Spleen (tissue), 7 donors: Measurements from ENCODE around the gene OLA1.

Experiments used
- POLR2A ChIP-seq, 3 donors: fragments of 450-650 bp; IDR thresholded peaks; one replicate each; pipeline ENCODE4 v1.5.1; 2017; ENCODE audit warnings: antibody characterized with exemption in 3 of 3, mild to moderate bottlenecking in 1 of 3
- TF ChIP-seq, protein P1 (sequence below), 11 experiments: fragments of 200-600 bp in 7 of 11; fragments of 450-650 bp in 4 of 11; sonication (generic) in 4 of 11; IDR thresholded peaks in 8 of 11; conservative IDR thresholded peaks in 3 of 11; 1 replicate in 7 of 11; 2 replicates in 4 of 11; pipeline versions ENCODE4 v1.4.0 to v1.8.0; 2016 to 2021; ENCODE audit warnings: antibody characterized with exemption in 11 of 11, inconsistent platforms in 4 of 11, mild to moderate bottlenecking in 1 of 11
- donor health status: DM: no; HTN: no; CAD: no; lungs with moderate emphysema.
- donor health status: DM: no; HTN: no; CAD: no.
- donor health status: DM: no; HTN: no; CAD: no.

DNA sequence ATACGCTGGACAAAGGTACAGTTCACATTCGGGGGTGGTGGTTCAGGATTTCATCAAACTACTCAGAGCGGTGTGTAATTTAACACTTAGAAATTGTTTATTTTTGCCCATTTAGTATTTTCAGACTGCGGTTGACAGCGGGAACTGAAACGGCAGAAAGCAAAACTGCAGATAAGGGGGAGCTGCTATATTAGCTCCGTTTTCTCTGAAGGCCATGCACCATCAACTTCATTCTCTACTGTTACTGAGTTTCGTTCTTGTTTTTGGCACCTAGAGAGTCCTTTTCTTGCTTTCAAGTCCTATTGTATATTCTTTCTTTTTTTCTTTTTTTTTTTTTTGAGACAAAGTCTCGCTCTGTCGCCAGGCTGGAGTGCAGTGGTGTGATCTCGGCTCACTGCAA, 161.6 kb downstream of the OLA1 start:
- TF ChIP-seq, protein P1, sequence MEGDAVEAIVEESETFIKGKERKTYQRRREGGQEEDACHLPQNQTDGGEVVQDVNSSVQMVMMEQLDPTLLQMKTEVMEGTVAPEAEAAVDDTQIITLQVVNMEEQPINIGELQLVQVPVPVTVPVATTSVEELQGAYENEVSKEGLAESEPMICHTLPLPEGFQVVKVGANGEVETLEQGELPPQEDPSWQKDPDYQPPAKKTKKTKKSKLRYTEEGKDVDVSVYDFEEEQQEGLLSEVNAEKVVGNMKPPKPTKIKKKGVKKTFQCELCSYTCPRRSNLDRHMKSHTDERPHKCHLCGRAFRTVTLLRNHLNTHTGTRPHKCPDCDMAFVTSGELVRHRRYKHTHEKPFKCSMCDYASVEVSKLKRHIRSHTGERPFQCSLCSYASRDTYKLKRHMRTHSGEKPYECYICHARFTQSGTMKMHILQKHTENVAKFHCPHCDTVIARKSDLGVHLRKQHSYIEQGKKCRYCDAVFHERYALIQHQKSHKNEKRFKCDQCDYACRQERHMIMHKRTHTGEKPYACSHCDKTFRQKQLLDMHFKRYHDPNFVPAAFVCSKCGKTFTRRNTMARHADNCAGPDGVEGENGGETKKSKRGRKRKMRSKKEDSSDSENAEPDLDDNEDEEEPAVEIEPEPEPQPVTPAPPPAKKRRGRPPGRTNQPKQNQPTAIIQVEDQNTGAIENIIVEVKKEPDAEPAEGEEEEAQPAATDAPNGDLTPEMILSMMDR (IDR thresholded peaks at IDR 0.05 in 8 of 11, conservative IDR thresholded peaks at IDR 0.05 in 3 of 11), result no peak
- no peak for TF ChIP-seq POLR2A (IDR thresholded peaks at IDR 0.05)
